Liver (tissue), 3 donors: ENCODE data around the gene ZNF18.

Source experiments
- GABPA ChIP-seq, 2 donors: IDR thresholded peaks in 1 of 2; conservative IDR thresholded peaks in 1 of 2; 2 replicates each; pipeline ENCODE4 v1.6.1; 2016; ENCODE audit warnings: antibody characterized with exemption in 2 of 2, mild to moderate bottlenecking in 1 of 2, moderate library complexity in 1 of 2
- HNF4G ChIP-seq: IDR thresholded peaks from 2 replicates; pipeline ENCODE4 v1.6.1; 2016; ENCODE audit warnings: antibody characterized with exemption
- JUND ChIP-seq, 2 donors: IDR thresholded peaks; 2 replicates each; pipeline ENCODE4 v1.6.1; 2016; ENCODE audit warnings: antibody characterized with exemption in 2 of 2
- MAX ChIP-seq: IDR thresholded peaks from 2 replicates; pipeline ENCODE4 v1.6.1; 2016; ENCODE audit warnings: antibody characterized with exemption
- RAD21 ChIP-seq, 2 donors: IDR thresholded peaks; 2 replicates each; pipeline ENCODE4 v1.6.1; 2016; ENCODE audit warnings: antibody characterized with exemption in 2 of 2, mild to moderate bottlenecking in 2 of 2
- REST ChIP-seq: IDR thresholded peaks from 2 replicates; pipeline ENCODE4 v1.6.1; 2016; ENCODE audit warnings: antibody characterized with exemption, mild to moderate bottlenecking
- SP1 ChIP-seq: IDR thresholded peaks from 2 replicates; pipeline ENCODE4 v1.6.1; 2018; ENCODE audit warnings: antibody characterized with exemption, mild to moderate bottlenecking
- YY1 ChIP-seq: IDR thresholded peaks from 2 replicates; pipeline ENCODE4 v1.6.1; 2016; ENCODE audit warnings: antibody characterized with exemption, mild to moderate bottlenecking
- ZBTB33 ChIP-seq: IDR thresholded peaks from 2 replicates; pipeline ENCODE4 v1.6.1; 2016; ENCODE audit warnings: antibody characterized with exemption
- TF ChIP-seq, protein P1 (sequence below): fragments of 150-350 bp; IDR thresholded peaks from 2 replicates; pipeline ENCODE4 v1.5.1; 2017; ENCODE audit warnings: improper control_type of control experiment, low read depth, low read length; ENCODE audit not compliant: missing input control
- donor health status: healthy.
- donor health status: healthy.

DNA sequence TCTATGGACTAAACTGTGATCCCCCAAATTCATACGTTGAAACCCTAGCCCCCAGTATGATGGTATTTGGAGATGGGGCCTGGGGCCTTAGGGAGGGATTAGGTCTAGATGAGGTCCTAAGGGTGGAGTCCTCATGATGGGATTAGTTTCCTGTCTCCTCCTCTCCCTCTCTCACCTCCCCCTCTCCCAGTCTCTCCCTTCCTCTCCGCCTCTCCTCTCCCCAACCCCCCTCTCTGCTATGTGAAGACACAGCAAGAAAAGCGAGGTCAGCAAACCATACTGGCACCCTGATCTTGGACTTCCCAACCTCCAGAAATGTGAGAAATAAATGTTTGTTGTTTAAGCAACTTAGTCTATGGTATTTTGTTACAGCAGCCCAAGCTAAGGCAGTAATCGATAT is 15.4 kb downstream of the ZNF18 start:
- TF ChIP-seq GABPA (IDR thresholded peaks at IDR 0.05 in 1 of 2, conservative IDR thresholded peaks at IDR 0.05 in 1 of 2) (no peak), JUND (IDR thresholded peaks at IDR 0.05) (no peak), HNF4G (no peak), RAD21 (IDR thresholded peaks at IDR 0.05) (no peak), MAX (no peak), SP1 (no peak), YY1 (no peak), REST (no peak), ZBTB33 (no peak)
- TF ChIP-seq, protein P1, sequence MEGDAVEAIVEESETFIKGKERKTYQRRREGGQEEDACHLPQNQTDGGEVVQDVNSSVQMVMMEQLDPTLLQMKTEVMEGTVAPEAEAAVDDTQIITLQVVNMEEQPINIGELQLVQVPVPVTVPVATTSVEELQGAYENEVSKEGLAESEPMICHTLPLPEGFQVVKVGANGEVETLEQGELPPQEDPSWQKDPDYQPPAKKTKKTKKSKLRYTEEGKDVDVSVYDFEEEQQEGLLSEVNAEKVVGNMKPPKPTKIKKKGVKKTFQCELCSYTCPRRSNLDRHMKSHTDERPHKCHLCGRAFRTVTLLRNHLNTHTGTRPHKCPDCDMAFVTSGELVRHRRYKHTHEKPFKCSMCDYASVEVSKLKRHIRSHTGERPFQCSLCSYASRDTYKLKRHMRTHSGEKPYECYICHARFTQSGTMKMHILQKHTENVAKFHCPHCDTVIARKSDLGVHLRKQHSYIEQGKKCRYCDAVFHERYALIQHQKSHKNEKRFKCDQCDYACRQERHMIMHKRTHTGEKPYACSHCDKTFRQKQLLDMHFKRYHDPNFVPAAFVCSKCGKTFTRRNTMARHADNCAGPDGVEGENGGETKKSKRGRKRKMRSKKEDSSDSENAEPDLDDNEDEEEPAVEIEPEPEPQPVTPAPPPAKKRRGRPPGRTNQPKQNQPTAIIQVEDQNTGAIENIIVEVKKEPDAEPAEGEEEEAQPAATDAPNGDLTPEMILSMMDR = no peak
